ENCODE results near the gene LHX1. TPM values are rescaled to one million over a fixed set of nuclear protein-coding genes. Genes with fewer than 3 reads are reported as not detected.

LHX1 gene
- 0.05 TPM in 1 of 2 replicates, not detected in the other for total RNA-seq (2014; rRNA removed; shearing (Covaris generic))
- polyA plus RNA-seq (2014; cell fraction: nucleus; rRNA removed): 0.43 TPM in 1 of 2 replicates, not detected in the other

- no peak for DNase-seq (ENCODE audit: extremely low read depth, low read depth)
Observed at GRCh38 chr17:36937001-36937958, at the start of gene LHX1. LHX1 (plus strand) TSS chr17:36937475; CDS start chr17:36938198, 723 bp downstream.

- no peak for DNase-seq (ENCODE audit: extremely low read depth, low read depth)
Observed at GRCh38 chr17:36888236-36888951, 48.9 kb upstream of the LHX1 start.

GRCh38 chr17:36889770-36890349 is 47.4 kb upstream of the LHX1 start:
- no peak for DNase-seq (ENCODE audit: extremely low read depth, low read depth)

- DNase-seq (ENCODE audit: extremely low read depth, low read depth): no peak
Observed at GRCh38 chr17:36890398-36891168, 46.7 kb upstream of the LHX1 start.

GRCh38 chr17:36892112-36892838 is 45.0 kb upstream of the LHX1 start:
- DNase-seq (ENCODE audit: extremely low read depth, low read depth): no peak

GRCh38 chr17:36894177-36894576 is 43.1 kb upstream of the LHX1 start:
- no peak for DNase-seq (ENCODE audit: extremely low read depth, low read depth)

GRCh38 chr17:36894925-36895324 is 42.4 kb upstream of the LHX1 start:
- no peak for DNase-seq (ENCODE audit: extremely low read depth, low read depth)

GRCh38 chr17:36899250-36900159 is 37.8 kb upstream of the LHX1 start:
- DNase-seq (ENCODE audit: extremely low read depth, low read depth): no peak

GRCh38 chr17:36900160-36900512 is 37.1 kb upstream of the LHX1 start:
- DNase-seq (ENCODE audit: extremely low read depth, low read depth): no peak

- no peak for DNase-seq (ENCODE audit: extremely low read depth, low read depth)
Observed at GRCh38 chr17:36901506-36901905, 35.8 kb upstream of the LHX1 start.

GRCh38 chr17:36907407-36907806 is 29.9 kb upstream of the LHX1 start:
- DNase-seq (ENCODE audit: extremely low read depth, low read depth): no peak

- no peak for DNase-seq (ENCODE audit: extremely low read depth, low read depth)
Observed at GRCh38 chr17:36910513-36910912, 26.8 kb upstream of the LHX1 start.

- no peak for DNase-seq (ENCODE audit: extremely low read depth, low read depth)
Observed at GRCh38 chr17:36911001-36911400, 26.3 kb upstream of the LHX1 start.

GRCh38 chr17:36913132-36913531 is 24.1 kb upstream of the LHX1 start:
- DNase-seq (ENCODE audit: extremely low read depth, low read depth): no peak

GRCh38 chr17:36918211-36918691 is 19.0 kb upstream of the LHX1 start:
- no peak for DNase-seq (ENCODE audit: extremely low read depth, low read depth)

- DNase-seq (ENCODE audit: extremely low read depth, low read depth): no peak
Observed at GRCh38 chr17:36919407-36919968, 17.8 kb upstream of the LHX1 start.

GRCh38 chr17:36920032-36921005 is 17.0 kb upstream of the LHX1 start:
- DNase-seq (ENCODE audit: extremely low read depth, low read depth): no peak

Measured in NCI-H460 (cell line).